HG02642 (cell line): ENCODE data around the gene MBD3.
"Not testable (repeated sequence)": the region's sequence is repeated elsewhere in the genome, so short reads cannot be mapped to it uniquely, and the experiment has no call there.

ENCODE experiments used
- ATAC-seq: cut with Tn5 transposase; IDR thresholded peaks from one replicate; pipeline ENCODE4 v1.9.1; 2021; ENCODE audit warnings: mild to moderate bottlenecking; ENCODE audit not compliant: unreplicated experiment, poor library complexity

MBD3 gene

DNA sequence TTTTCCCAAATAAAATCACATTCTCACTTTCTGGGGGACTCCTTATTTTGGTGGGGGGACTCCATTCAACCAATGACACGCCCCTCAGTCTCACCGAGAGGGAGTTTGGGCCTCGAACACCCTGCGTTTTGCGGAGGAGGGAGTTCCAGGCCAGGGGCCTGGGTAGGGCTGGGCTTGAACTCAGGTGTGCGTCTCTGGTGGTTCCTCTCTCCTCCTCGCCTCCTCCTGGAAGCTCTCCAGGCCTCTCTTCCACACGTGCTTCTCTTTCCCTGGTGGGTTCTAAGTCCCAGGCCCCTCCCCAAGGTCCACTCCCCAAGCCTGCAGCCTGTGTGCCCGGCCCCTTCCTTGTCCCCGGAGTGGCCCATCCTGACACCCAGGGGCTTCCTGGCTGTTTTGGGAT lies 39.2 kb downstream of the MBD3 start:
- no peak for ATAC-seq

DNA sequence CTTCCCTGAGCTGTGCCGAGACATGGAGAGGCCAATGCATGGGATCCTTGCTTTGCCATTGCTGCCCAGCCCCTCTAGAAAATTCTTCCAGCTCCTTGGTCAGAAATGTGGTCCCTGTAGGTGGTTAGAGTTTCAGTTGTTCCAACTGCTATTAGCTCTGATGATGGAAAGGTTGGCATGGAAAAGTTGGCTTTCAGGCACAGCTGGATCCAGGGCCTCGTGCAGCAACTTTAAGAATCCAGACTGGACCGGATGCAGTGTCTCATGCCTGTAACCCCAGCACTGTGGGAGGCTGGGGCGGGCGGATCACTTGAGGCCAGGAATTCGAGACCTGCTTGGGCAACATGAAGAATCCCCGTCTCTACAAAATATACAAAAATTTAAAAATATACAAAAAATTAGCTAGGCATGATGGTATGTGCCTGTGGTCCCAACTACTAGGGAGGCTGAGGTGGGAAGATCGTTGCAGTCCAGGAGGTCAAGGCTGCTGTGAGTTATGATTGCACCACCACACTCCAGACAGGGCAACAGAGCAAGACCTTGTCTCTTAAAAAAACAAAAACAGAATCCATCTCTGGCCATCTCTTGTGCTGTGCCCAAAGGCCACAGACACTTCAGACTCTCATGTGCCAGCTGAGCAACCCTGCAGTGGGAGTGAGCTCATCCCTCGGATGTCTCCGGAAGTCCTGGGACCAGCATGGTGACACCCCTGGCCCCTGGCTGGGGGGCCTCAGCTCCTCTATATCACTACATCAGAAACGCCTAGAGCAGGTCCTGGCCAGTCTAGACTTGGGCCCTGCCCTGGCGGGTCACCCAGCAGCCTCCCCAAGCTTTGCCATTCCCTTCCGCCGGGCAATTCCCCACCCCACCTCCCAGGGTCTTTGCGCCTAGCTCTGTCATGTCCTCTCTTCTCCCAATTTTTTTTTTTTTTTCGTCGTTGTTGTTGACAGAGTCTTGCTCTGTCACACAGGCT lies 41.3 kb downstream of the MBD3 start:
- ATAC-seq: no peak

DNA sequence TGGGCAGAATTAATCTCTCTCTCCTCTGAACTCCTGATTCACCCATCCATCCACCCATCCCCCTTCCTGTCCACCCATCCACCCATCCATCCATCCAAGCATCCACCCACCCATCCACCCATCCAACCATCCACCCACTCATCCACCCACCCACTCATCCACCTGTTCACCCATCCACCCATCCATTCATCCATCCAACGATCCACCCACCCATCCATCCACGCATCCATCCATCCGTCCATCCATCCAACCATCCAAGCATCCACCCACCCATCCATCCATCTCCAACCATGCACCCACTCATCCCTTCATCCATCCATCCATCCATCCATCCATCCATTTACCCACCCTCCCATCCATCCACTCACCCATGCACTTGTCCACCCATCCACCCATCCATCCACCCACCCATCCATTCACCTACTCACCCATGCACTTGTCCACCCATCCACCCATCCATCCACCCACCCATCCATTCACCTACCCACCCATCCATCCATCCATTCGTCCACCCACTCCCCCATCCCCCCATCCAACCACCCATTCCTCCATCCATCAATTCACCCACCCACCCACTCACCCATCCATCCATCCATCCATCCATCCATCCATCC lies 43.2 kb downstream of the MBD3 start:
- no peak for ATAC-seq

DNA sequence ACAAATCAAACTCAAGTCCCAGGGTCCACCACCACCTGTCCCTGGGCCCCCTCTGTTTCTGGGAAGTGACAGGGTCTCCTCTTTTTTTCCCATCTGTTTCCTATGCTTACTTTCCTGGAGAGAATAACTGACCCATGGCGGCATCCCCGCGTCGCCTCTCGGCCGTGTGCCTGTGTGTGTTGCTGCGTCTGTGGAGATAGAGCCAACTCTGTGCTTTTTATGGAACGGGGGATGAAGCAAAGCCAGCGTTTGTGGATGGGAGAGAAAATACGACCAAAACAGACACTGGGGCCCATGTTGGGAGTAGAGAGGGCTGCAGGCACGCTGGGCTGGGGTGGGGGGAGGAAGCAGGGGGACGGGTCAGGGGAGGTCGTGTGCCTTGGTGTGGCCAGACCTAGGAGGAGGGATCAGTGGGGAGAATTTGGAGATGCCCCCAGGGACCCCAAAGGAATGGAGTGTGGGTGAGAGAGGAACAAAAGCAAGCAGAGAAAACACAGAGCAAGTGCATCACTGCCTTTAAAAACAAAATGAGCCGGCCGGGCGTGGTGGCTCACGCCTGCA lies 52.2 kb downstream of the MBD3 start:
- no peak for ATAC-seq

DNA sequence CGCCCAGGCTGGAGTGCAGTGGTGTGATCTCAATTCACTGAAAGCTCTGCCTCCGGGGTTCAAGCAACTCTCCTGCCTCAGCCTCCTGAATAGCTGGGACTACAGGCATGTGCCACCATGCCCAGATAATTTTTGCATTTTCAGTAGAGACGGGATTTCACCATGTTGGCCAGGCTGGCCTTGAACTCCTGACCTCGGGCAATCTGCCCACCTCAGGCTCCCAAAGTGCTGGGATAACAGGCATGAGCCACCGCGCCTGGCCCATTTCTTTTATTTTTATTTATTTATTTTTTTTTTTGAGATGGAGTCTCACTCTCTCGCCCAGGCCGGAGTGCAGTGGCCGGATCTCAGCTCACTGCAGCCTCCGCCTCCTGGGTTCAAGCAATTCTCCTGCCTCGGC lies 52.9 kb downstream of the MBD3 start:
- not testable (repeated sequence) for ATAC-seq

DNA sequence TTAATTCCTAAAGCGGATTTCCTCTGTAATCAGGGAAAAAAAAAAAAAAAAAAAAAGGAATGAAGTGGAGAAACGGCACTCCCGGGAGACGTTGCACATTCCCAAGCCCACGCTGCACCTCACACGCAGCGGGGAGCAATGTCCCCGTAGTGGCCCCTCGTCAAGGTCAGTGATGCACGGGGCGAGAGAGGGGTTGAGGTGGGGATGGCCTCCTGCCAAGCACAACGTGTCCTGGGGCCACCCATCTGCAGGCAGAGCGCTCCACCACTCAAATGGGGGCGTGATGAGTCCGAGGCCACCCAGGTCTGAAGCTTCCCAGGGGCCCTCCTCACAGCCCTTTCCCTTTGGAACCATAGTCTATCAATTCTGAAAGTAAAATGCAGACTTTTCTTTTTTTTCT lies 53.7 kb downstream of the MBD3 start:
- no peak for ATAC-seq

DNA sequence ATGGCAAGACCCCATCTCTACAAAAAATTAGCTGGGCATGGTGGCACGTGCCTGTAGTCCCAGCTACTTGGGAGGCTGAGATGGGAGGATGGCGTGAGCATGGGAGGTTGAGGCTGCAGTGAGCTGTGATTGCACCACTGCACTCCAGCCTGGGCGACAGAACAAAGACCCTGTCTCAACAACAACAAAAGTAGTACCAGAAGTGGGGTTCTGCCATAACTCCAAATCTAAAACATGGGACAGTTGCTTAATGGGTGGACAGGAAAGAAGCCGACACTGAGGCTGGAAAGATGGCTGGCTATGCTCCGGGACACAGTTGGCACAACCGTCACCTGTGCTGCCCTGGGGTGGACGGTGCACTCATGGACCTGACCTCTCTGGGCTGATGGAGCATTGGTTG lies 57.0 kb downstream of the MBD3 start:
- not testable (repeated sequence) for ATAC-seq

DNA sequence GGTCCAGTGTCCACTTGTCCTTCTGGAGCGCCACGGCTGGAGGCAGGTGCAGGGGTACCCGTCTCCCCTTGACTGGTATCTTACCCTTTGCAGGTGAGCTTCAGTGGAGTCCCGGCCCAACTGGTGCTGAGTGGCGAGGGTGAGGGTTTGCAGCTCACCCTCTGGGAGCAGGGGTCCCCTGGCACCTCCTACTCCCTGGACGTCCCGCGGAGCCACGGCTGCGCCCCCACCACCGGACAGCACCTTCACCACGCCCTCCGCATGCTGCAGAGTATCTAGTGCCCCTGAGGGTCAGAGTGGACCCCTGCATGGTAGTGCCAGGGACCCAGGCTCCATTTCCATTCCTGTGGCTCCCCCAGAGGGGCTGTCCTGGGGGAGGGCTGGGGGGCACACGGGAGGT lies 57.7 kb downstream of the MBD3 start:
- ATAC-seq: no peak

DNA sequence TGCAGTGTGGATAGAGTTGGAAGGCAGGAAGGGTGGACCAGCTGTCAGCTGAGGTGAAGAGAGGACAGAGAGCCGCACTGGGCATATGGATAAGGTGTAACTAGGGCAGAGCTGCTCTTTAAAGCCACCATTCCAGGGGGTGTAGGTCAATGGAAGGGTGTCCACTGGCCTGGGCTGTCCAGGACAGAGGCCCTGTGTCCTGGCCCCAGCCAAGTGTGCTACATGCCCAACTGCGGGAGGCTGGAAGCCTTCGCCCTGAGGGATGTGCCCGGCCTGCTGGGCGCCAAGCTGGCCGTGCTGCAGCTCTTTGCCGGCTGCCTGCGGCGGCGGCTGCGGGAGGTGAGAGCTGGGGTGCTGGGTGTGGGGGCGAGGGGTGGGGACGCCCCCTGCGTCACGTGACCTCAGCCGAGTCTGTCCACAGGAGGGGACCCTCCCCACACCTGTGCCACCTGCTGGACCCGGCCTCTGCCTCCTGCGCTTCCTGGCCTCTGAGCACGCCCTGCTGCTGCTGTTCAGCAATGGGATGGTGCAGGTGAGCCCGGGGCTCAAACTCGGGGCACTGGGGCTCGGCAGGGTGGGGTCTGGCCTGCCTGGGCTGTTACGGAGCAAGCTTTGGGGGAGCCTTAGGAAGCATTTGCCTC lies 59.0 kb downstream of the MBD3 start:
- ATAC-seq: no peak

DNA sequence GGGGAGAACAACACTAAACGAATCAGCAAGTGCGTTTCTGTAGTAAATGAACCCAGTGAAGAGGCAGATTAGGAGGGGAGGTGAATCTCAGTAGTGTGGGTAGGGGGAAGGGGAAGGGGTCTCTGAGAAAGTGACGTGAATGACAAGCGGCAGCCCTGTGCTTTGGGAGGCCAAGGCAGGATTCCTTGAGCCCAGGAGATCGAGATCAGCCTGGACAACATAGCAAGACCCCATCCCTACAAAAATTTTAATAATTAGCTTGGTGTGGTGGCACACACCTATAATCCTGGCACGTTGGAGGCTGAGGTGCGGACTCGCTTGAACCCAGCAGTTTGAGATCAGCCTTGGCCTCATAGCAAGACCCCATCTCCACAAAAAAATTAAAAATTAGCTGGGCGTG lies 60.7 kb downstream of the MBD3 start:
- no peak for ATAC-seq

DNA sequence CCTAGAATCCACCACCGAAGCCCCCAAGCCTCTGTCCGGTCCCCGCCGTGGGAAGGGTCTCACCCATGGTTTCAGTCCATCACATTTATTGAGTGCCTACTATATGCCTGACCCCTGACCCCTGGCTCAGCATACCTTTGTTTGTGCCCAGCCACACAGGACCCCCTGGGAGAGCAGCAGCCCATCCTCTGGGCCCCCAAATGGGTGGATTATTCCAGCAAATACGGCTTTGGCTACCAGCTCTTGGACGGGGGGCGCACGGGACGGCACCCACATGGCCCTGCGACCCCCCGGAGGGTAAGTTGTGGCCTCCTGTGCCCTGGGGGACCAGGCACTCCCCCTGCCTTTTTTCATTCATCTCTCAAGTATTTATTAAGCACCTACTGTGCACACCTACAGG lies 61.1 kb downstream of the MBD3 start:
- ATAC-seq: no peak

DNA sequence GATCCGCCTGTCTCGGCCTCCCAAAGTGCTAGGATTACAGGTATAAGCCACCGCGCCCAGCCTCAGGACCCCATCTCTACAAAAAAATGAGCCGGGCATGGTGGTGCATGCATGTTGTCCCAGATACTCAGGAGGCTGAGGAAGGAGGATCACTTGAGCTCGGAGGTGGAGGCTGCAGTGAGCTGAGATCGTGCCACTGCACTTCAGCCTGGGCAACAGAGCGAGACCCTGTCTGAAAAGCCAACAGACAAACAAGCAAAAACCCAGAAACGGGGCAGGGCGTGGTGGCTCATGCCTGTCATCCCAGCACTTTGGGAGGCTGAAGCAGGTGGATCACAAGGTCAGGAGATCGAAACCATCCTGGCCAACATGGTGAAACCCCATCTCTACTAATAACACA lies 61.8 kb downstream of the MBD3 start:
- ATAC-seq: not testable (repeated sequence)

DNA sequence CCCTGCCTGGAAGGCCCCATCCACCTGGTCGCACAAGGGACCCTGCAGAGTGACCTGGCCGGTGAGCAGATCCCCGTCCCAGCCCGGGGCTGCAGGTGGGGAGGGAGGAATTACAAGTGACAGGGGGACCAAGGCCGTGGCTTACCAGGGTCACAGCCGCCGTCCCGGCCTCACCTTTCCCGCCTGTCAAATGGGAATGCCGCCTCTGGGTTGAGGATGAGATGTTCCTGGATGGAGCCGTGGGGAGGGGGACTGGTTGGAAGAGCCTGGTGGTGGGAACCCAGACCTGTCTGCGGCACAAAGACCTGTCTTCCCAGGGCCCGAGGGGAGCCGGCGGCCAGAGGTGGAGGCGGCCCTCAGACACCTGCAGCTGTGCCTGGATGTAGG lies 63.2 kb downstream of the MBD3 start:
- no peak for ATAC-seq

DNA sequence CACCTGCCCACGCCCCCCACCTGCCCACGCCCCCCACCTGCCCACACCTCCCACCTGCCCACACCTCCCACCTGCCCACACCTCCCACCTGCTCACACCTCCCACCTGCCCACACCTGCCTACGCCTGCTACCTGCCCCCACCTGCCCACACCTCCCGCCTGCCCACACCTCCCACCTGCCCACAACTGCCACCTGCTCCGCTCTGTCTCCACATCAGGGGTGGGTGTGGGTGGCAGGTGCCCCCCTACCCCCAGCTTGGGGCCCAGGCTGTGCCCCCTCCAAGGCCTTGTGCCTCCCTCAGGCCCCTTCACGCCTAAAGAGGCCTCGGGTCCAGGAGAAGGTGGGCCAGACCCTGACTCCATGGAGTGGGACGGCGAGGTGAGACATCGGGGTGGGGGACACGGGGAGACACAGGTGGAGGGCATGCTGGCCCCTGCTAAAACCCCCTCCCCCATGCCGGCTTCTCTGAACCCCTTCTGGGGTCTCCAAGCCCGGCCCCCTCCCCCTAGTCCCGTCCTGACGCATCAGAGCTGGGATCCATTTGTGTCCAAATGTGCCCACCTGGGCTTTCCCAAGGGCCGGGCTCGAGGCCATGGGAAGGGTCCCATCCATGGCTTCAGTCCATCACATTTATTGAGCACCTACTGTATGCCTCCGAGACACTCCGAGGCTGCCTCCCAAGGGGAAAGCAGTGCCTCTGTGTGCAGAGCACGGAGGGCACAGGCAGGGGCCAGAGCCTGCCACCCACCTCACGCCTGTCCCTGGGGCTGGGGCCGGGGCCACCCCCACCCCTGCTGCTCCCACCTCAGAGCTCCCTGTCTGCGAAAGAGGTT lies 63.9 kb downstream of the MBD3 start:
- no peak for ATAC-seq

DNA sequence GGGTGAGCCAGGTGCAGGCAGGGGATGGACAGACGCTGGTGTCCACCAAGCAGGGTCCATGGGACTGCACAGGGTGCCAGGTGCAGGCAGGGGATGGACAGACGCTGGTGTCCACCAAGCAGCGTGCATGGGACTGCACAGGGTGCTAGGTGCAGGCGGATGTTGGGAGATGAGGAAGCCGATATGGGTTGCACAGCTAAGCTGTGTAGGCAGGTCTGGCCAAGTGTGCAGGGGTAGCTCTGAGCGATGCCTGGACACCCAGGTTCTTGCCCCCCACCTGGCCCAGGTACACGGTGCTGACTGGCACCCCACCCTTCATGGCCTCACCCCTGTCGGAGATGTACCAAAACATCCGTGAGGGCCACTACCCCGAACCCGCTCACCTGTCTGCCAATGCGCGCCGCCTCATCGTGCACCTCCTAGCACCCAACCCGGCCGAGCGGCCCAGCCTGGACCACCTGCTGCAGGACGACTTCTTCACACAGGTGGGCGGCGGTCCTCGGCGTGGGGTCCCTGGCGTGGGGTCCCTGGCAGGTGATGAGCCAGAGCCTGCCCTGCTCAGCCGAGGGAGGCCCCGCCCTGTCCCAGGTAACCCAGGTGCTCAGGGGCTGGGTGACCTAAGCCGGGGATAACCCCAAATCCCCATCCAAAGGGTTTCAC lies 64.9 kb downstream of the MBD3 start:
- ATAC-seq: no peak

DNA sequence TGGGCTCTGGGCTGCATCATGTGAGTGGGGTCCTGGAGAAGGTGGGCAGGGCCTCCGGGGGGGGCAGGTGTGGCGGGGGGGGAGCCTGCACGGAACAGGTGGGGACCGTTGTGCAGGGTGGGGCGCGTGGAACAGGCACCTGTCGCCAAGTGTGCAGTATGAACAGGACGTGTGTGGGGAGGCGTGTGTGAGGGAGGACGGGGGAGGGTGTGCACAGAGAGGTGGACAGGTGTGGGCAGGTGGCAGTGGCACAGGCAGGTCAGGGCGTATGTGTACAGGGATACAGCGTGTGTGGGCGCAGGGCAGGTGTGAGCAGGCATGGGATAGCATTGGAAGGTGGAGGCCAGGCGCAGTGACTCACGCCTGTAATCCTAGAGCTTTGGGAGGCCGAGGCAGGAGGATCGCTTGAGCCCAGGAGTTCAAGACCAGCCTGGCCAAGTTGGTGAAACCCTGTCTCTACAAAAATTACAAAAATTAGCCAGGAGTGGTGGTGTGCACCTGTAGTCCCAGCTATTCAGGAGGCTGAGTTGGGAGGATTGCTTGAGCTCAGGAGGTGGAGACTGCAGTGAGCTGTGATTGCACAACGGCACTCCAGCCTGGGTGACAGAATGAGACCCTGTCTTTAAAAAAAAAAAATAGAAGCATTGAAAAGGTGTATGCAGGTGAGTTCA lies 65.6 kb downstream of the MBD3 start:
- no peak for ATAC-seq

DNA sequence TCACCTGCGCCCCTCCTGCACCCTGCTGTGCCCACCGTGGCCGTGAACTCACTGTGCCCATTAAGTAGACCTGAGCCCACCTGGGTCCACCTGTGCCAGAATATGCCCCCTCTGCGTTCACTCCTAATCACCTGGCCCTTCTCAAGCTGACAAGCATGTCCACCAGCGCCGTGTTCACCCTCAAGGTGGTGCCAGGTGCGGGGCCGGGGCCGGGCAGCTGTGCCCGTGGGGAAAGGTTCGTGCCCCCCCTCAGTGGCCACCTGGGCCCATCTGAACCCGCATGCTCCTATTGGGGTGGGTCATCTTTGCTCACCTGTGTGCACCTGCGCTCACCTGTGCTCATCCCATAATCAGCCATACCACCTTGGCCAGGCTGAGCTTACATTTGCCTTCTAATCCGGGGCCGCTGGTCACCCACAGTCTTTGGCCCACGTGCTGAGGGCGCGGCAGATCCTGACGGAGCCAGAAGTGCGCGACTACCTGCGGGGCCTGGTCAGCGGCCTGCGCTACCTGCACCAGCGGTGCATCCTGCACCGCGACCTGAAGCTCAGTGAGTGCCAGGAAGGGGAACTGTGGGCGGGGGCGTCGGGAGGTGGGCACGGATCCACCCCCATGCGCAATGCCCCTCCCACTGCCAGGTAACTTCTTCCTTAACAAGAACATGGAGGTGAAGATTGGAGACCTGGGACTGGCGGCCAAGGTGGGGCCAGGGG lies 66.4 kb downstream of the MBD3 start:
- no peak for ATAC-seq

DNA sequence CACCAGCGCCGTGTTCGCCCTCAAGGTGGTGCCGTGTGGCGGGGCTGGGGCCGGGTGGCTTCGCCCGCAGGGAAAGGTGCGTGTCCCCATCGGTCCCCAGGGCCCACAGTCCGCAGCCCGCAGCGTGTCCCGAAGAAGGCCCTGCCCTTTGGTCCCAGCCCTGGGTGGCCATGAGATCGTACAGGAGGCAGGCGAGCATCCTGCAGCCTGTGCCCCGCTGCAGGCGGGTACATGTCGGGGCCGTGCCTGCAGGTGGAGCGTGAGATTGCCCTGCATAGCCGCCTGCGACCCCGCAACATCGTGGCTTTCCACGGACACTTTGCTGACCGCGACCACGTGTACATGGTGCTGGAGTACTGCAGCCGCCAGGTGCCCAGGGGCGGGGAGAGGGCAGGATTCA lies 67.3 kb downstream of the MBD3 start:
- ATAC-seq: no peak

DNA sequence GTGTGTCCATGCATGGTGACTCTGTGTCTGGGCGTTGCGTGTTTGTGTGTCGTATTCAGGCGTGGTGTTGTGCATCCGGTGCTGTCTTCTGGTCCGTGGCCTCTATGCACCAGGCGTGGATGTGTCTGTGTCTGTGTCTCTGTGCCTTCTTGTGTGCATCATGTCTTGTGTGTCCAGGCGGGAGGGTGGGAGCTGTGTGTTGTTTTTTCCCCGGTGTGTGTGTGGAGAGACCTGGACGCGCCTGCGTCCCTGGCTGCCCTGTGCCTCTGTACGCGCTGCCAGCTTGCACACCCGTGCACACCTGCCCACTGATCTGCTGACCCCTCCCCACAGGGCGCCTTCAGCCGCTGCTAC lies 67.7 kb downstream of the MBD3 start:
- no peak for ATAC-seq
